Erythroblast (primary cell): Measurements from ENCODE around the gene CC2D1A.

Source experiments
- GATA1 ChIP-seq: IDR thresholded peaks from 2 replicates; pipeline ENCODE4 v1.6.1; 2011; ENCODE audit warnings: low read depth, mild to moderate bottlenecking, control low read depth, low read length, moderate library complexity
- POLR2A ChIP-seq: IDR thresholded peaks from 2 replicates; pipeline ENCODE4 v1.6.1; 2011; ENCODE audit warnings: mild to moderate bottlenecking, low read length

DNA sequence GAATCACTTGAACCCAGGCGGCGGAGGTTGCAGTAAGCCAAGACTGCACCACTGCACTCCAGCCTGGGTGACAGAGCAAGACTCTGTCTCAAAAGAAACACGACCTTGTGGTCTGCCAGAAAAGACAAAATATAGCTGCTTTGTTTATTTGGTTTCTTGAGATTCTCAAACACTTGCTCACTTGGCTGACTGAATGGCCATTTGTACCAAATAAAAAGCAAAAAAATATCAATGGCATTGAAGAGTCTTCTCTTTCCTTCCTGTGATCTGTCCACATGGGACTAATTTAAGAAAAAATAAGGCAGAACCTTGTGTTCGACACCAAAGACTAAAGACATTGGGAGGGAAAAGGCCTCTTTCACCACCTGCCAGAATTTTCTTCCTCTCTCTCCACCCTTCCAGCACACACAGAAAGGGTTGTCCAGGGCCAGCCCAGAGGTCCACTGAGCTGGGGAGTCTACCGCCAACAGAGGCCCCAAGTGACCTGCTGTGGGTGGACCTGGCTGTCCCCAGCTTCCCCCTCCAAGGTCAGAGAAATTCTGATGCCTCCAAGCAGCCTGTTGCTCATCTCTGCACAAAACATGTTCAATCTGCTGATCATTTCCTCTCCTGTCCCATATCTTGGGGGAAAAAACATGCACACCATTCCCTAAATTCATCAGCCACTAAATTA, 6.0 kb upstream of the CC2D1A start:
- TF ChIP-seq POLR2A = no peak
- no peak for TF ChIP-seq GATA1
